Smooth muscle cell of the pulmonary artery (primary cell): ENCODE results near the gene CXCL17. TPM values are rescaled to one million over a fixed set of nuclear protein-coding genes. Genes with fewer than 3 reads are reported as not detected.

Experiments
- total RNA-seq: library from RNA; depleted of rRNA; stranded (reverse); fragments of >200 nt; gene quantifications from 2 replicates; pipeline ENCODE4 v1.2.3, GENCODE V29; 2014

CXCL17 gene, protein sequence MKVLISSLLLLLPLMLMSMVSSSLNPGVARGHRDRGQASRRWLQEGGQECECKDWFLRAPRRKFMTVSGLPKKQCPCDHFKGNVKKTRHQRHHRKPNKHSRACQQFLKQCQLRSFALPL
- total RNA-seq = not detected in 2 replicates

DNA sequence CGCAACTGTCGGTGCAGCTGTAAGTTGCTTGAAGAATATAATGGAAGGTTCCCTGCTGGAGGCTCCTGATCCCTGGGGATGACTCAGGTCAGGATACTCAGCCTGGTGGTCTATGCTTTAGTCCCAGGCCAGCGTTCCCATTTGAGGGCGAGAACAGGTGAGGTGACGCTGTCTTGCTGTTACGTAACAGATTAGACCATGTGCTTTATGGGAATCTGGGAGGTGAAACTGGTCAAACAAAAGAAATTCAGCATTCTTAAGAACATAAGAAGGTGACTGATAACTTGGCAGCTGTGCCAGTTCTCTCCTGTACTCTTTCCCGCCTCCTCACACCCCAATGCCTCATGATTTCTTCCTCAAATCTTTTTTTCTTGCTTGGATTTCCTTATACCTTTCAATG is at the start of gene CXCL17:
Gene CXCL17, minus strand, starts transcription at position 114 of the 400 bp plus-strand sequence. CDS start 114 bp downstream, outside the sequence.

DNA sequence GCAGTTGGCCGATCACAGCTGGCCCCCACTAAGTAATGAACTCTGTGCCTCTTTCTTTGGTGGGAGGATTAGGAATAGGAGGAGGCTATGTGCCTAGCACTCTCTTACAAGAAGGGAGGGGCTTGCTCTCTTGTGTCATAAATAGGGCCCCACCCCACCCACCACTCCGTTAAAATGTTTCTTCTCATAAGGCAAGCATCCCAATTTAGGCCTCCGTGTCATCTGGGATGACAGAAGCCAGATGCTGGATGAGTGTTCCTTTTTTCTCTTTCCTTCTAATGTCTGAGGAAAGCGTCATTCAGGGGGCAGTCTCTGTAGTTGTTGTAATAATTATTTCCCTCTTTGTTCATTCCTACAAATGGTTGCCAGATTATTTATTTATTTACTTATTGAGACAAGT is 15.4 kb downstream of the CXCL17 start, which contains the start of gene LIPE:
Gene LIPE, minus strand, starts transcription at position 76 of the 400 bp plus-strand sequence. CDS start 239 bp downstream, outside the sequence.

GRCh38 chr19:42389899-42390298 is 52.8 kb downstream of the CXCL17 start, which contains the start of gene CNFN:
Gene CNFN (minus strand): TSS chr19:42390297. CDS start chr19:42389037, 1,260 bp downstream.

Other genes starting within 250 kb of the CXCL17 start
- 21.5 and 23.0 TPM in 2 replicates for gene DEDD2, start 225.3 kb downstream of the CXCL17 start, total RNA-seq
- gene ZNF526, start 222.6 kb downstream of the CXCL17 start, total RNA-seq = 10.8 and 11.9 TPM in 2 replicates
- 31.7 and 33.3 TPM in 2 replicates for gene GSK3A, start 200.3 kb downstream of the CXCL17 start, total RNA-seq
- gene ERF, start 187.8 kb downstream of the CXCL17 start, total RNA-seq = 22.8 and 28.2 TPM in 2 replicates
- 37.7 and 62.2 TPM in 2 replicates for gene CIC, start 173.7 kb downstream of the CXCL17 start, total RNA-seq
- gene PRR19, start 140.8 kb downstream of the CXCL17 start, total RNA-seq = 0.20 and 0.23 TPM in 2 replicates
- gene PAFAH1B3, start 140.3 kb downstream of the CXCL17 start, total RNA-seq = 9.5 and 14.0 TPM in 2 replicates
- gene TMEM145, start 129.6 kb downstream of the CXCL17 start, total RNA-seq = not detected in 2 replicates
- 71.8 and 72.2 TPM in 2 replicates for gene MEGF8, start 117.3 kb downstream of the CXCL17 start, total RNA-seq
- not detected in 2 replicates for gene CNFN, start 52.6 kb downstream of the CXCL17 start, total RNA-seq
- 2.6 and 3.0 TPM in 2 replicates for gene LIPE, start 15.6 kb downstream of the CXCL17 start, total RNA-seq
- gene CEACAM1, start 85.5 kb upstream of the CXCL17 start, total RNA-seq = not detected in 2 replicates
- gene CEACAM8, start 152.0 kb upstream of the CXCL17 start, total RNA-seq = not detected in 2 replicates